Activated CD8-positive, alpha-beta memory T cell treated with anti-CD3 and anti-CD28 coated beads, Interleukin-2, amount 50 U/mL, for 48 hours (primary cell): ENCODE data around the gene ACAT1.
"Not testable (repeated sequence)": the region's sequence is repeated elsewhere in the genome, so short reads cannot be mapped to it uniquely, and the experiment has no call there.

Experiments used
- DNase-seq: peaks from one replicate; pipeline ENCODE4 v3.0.0-alpha.2; 2020

Gene ACAT1

GRCh38 chr11:108121274-108122155 is at the start of gene ACAT1:
TSS of gene ACAT1 (plus strand) at chr11:108121567. CDS start at chr11:108121607, 40 bp downstream.
- DNase-seq = peak; percentile 99

GRCh38 chr11:108084811-108085210 is 36.6 kb upstream of the ACAT1 start:
- no peak for DNase-seq

GRCh38 chr11:108085672-108086071 is 35.7 kb upstream of the ACAT1 start:
- no peak for DNase-seq

GRCh38 chr11:108092134-108092533 is 29.2 kb upstream of the ACAT1 start:
- DNase-seq = no peak

- no peak for DNase-seq
These were observed 28.1 kb upstream of the ACAT1 start for GRCh38 chr11:108093128-108093904.

- DNase-seq = no peak
These were observed 24.2 kb upstream of the ACAT1 start for GRCh38 chr11:108097179-108097578.

- no peak for DNase-seq
These were observed 20.1 kb upstream of the ACAT1 start for GRCh38 chr11:108101090-108101775.

- no peak for DNase-seq
These were observed 10.2 kb upstream of the ACAT1 start for GRCh38 chr11:108111126-108111525.

GRCh38 chr11:108112057-108112456 is 9.3 kb upstream of the ACAT1 start:
- DNase-seq = no peak

- no peak for DNase-seq
These were observed 5.7 kb upstream of the ACAT1 start for GRCh38 chr11:108115500-108116140.

GRCh38 chr11:108117746-108118371 is 3.5 kb upstream of the ACAT1 start:
- DNase-seq = no peak

GRCh38 chr11:108120936-108121273 is 462 bp upstream of the ACAT1 start:
- DNase-seq = not testable (repeated sequence)

- no peak for DNase-seq
These were observed 830 bp downstream of the ACAT1 start for GRCh38 chr11:108122166-108122628.

GRCh38 chr11:108125096-108125495 is 3.7 kb downstream of the ACAT1 start:
- DNase-seq = no peak

GRCh38 chr11:108128772-108129171 is 7.4 kb downstream of the ACAT1 start:
- DNase-seq = no peak

- no peak for DNase-seq
These were observed 10.6 kb downstream of the ACAT1 start for GRCh38 chr11:108131993-108132392.

- DNase-seq = not testable (repeated sequence)
These were observed 11.7 kb downstream of the ACAT1 start for GRCh38 chr11:108132993-108133538.

GRCh38 chr11:108135845-108136544 is 14.6 kb downstream of the ACAT1 start:
- DNase-seq = no peak

- no peak for DNase-seq
These were observed 15.8 kb downstream of the ACAT1 start for GRCh38 chr11:108137212-108137611.

GRCh38 chr11:108142304-108142703 is 20.9 kb downstream of the ACAT1 start:
- no peak for DNase-seq

GRCh38 chr11:108144615-108145014 is 23.2 kb downstream of the ACAT1 start:
- DNase-seq = no peak
